Suppressor macrophage treated with lipopolysaccharide for 4 hours (primary cell): ENCODE measurements around the gene ZNF19.

Experiments used
- DNase-seq: peaks from one replicate; pipeline ENCODE4 v3.0.0-alpha.2; 2020

The ZNF19 gene

DNA sequence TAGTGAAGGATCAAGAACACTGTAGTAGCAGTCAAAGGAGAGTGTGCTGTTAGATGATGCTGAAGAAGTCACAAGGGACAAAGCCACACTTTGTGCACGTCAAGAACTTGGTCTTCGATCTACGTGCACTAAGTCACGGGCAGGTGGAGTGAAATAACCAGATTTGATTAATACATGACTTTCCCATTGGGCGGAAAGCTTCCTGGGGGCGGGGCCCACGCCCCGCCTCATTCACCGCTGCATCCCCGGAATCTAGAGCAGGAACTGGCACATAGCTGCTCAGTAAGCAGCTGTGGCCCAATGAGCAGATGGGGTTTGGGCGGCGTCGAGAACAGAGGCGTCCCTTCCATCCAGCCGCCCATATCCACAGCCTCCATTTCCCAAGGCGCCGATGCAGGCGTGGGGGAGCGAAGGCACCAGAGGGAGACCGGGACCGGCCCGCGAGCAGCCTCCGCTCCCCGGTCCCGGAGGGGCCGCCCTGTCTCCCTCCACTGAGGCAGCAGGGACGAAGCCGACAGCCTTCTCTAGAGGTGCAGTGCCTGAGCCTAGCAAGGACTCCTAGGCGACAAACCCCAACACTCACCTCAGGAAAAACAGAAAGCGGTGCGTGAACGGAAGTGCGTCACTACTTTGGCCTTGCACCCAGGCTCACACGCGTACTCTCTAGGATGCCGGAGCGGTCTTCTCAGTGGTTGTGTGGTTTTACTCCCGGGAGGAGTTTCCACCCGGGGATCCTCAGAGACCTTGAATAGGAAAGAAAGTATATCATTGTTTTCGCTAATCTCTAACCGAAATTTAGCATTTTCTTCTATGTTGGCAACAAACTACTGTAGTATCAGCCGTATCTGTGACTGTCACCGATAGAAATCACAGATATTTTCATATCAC, 4.9 kb downstream of the ZNF19 start:
- DNase-seq, result peak; percentile 92

DNA sequence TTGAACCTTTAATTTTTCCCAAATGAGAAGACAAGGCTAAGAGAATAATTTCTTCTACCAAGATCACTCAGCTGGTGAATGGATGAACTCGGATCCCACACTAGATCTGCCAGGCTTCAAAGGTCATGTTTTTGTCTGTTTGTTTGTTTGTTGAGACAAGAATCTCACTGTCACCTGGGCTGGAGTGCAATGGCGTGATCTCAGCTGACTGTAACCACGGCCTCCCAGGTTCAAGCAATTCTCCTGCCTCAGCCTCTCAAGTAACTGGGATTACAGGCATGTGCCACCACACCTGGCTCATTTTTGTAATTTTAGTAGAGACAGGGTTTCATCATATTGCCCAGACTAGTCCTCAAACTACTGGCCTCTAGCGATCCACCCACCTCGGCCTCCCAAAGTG, 6.6 kb downstream of the ZNF19 start:
- no peak for DNase-seq

DNA sequence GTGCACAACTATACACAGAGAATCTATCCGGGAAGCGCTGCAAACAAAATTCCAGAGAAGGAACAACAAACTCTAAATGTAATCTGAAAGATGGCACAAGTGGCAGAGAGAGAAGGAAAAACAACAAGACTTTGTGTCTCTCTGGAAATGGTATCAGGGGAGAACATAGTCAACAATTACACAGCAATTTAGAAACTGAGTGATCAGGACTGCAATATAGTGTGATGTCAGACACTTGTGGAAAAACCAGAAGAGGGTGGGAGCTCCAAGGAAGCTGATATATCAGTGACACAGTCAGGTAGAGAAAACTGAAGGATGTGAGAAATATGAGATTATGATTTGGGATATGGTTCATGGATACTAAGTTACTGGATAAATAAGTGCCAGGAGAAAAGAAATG, 8.2 kb downstream of the ZNF19 start:
- DNase-seq, result no peak

DNA sequence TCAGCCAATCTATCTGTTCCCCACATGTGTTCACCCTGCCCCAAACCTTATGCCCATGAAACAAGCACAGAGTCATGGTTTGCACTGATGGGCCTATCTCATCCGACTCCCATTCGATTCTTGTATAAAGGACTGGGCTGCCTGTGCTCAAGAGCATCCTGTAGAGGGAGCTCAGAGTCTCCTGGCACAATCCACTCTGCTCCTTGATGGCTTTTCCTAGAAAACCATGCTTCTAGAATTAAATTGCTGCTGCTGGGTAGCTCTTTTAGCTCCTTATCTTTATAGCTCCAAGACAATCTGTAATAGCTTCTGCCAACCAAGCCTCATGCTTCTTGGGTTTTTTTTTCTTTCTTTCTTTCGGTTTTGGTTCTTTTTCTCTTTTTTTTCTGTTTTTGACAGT, 9.7 kb downstream of the ZNF19 start:
- DNase-seq, result no peak

DNA sequence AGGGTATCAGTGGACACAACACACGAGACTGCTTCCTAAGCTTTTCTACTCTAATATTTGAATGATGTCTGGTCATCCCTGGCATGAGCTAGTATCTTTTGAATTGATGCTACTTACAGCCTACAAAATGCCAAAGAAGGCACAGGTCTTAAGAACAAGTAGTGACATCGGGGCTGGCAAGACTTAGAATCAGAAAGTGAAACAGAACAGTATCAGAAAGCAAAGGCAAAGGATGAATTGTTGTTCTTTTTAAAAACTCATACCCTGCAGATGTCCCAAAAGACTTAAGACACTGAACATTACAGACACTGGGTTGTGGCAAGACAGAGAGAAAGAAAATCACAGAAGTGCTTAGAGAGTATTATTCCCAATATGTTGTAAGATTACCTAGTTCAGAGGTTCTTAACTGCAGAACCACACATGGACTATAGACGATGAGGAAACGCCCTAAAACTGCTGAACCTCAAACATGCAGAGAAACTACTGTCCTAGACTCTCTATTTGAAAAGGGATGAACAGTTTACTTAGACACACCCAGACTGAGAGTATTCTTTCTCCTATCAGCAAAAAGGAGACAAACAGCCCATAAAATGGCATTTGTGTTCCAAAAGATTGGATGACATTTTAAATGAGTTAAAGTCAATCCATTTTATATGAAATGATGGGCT, 12.5 kb downstream of the ZNF19 start:
- no peak for DNase-seq

DNA sequence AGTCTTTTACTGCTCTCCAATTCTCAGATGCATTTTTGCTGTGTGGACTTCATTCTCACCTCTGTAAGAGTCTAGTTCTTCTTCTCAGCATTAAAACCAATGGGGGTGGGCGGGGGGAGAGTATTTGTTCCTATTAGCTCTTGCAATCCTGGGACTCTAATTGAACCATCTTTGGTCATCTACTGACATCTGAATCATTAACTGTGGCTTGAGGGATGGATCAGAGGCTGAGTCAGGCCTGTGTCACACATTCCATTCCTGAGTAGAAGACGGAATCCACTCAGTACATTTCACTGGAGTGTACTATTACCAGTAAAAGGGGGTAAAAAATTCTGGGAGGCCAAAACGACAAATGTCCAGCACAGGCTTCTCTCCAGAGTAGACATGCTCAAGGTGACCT, 14.3 kb downstream of the ZNF19 start:
- DNase-seq, result no peak

DNA sequence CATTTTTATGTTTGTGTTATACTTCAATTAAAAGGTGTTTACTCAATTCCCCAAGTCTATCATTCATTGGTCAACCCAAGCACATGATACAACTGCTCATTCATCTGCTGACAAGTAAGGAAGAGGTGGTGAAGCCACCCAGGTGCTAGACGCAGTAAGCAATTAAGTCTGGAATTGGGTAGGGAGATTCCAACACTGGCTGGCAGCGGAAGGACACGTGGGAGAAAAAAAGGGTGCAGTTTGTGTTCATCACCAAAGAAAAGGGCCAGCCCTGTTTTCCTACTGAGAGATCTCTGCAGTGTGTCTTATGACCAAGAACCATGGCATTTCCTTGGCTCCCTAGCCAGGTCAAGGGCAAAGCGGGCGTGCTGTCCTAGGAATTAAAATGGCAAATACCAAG, 15.2 kb downstream of the ZNF19 start:
- DNase-seq, result no peak

DNA sequence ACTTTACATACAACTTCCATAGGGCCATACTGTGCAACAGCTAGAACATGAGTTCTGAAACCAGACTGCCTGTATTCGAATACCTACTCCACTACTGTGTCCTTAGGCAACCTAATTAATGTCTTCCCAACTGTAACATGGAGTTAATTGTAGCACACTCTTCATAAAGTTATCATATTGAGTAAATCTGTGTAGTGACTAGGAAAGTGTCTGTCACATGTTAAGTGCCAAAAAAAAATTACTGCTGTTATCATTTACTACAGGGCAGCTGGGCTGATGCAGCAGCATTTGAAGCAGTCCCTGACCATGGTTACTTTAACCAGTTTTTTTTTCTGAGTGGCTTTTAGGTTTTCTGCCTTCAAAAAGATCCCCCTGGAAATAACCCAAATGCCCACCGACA, 16.2 kb downstream of the ZNF19 start:
- DNase-seq, result no peak

DNA sequence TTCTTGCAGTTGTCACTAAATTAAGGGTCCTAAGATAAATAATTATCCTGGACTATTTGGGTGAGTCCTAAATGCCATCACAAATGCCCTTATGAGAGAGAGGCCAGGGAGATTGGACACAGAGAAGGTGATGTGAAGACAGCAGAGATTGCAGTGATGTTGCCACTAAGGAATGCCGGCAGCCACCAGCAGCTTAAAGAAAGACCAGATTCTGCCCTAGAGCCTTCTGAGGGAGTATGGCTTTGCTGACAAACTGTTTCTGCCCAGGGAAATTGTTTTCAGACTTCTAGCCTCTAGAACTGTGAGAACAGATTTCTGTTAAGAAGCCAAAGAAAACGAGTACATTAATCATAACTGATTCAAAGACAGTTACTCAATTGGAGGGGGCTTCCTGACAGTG, 17.1 kb downstream of the ZNF19 start:
- no peak for DNase-seq

DNA sequence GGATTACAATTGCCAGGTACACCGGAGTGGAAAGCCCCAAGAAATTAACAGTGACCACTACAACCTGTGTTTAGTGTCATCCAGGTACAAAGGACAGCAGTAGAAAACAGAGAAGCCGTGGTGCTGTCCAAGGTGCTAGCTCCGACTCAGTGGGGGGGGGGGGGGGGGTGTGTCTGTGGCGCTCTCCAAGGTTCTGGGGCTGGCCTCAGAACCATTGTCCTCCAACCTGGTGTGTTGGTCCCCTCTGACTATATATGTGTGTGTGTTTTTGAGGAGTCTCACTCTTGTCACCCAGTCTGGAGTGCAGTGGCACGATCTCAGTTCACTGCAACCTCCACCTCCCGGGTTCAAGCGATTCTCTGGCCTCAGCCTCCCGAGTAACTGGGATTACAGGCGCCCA, 21.3 kb downstream of the ZNF19 start:
- DNase-seq, result no peak

DNA sequence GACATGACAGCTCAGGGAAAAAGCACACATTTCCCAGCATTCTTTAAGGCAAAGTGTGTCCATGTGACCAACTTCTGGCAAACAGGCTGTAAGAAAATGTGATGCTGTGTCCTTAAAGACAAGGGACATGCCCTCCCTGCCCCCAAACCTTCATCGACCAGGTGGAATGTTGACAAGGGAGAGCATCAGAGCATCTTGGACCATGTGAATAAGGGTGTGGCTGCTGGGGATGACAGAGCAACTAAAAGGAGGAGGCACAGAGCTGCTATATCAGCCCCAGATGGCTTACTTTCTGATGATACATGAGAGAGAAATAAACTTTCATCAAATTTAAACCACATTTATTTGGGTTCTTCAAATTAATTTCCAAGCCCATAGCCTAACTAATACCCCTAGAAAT, 24.9 kb downstream of the ZNF19 start:
- DNase-seq, result no peak

DNA sequence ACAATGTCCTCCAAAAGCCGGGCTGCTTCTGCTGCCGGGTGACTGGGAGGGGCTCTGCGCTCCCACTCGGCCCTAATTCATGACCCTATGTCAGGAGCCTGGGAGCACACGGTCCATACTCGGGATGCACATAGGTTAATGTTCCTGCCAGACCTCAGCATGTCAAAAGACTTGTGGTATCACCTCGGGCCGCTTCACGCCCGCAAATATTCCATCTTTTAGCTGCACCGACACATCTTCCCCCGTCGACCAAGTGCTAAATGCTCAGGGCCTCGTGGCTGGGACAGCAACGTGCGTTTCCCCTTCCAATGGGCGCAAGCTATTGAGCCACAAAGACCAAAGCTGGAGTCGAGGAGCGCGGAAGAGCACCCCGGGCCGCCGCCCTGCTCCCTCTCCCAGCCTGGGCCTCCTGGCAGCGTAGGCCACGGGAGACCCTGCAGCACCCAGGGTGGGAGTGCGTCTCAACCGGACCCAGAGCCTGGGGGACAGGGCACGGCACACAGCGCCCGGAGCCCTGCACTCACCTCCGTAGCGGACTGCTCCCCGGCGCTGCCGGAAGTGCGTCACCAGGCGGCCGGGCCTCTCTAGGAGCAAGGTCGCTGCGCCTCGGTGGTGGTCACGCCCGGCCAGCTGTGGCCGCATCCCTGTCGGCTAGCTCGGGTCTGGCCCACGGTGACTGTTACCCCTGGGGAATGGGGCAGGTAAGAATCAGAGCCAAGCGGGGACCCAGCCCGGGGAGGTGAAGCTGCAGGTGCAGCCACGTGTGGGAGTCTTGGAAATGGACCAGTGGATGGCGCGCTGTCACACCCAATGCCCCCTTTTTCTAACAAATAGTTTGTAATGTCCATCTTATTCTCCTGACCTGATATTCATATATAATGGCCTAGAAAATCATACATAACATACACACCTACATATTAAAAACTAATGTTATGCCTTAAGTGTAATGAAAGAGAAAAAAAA, 27.2 kb downstream of the ZNF19 start, which contains the start of gene ZNF23:
TSS of gene ZNF23 (minus strand) at position 562 of the 963 bp plus-strand sequence. CDS start 5,451 bp downstream, outside the sequence.
- DNase-seq, result peak; percentile 86

DNA sequence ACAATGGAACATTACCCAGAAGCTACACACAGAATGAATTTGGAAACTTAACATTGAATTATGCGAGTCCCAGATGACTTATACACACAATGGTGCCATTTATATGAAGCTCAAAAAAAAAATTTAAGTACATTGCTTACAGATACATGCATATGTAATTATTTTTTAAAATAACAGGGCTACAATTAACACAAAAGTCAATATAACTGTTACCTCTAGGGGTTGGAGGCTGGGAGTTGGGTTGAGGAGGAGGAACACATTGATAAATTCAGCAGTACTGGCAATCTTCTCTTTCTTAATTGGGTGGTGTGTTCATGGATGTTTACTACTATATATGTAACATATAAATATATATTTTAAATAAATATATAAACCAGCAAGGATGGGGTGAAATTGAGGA, 28.2 kb downstream of the ZNF19 start:
- no peak for DNase-seq

DNA sequence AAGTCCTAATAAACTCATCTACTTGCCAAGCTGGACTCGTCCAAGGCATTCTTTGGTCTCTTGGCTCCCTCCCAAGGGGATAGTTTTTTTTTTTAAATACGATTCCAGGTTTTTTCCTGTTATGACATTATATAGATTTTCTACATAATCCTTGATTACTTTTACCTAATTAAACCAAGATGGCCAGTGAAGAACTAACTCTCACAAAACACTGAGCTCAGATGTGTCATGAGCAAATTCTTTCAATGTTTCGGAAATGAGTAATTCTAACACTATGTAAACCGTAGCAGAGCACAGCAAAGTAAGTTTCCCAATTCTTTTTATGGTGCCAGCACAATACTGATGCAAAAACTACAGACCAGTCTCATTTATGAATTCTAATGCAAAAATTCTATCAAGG, 28.9 kb downstream of the ZNF19 start:
- DNase-seq, result no peak

DNA sequence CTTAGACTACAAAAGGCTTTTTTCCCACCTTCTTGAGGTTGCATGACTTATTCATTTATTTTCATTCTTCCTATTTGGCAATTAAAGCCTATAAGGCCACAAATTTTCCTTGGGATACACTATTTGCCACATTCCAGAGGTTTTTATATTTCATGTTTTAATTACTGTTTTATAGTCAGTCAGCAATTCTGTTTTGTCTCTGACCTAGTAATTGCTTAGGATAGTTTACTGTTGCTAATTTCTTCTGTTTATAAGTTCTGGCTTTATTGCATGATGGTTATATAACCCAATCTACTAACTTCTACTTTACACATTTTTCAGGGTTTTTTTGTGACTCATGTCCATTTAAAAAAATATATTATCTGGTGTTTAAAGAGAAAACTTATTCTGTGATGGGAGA, 29.6 kb downstream of the ZNF19 start:
- DNase-seq, result no peak

DNA sequence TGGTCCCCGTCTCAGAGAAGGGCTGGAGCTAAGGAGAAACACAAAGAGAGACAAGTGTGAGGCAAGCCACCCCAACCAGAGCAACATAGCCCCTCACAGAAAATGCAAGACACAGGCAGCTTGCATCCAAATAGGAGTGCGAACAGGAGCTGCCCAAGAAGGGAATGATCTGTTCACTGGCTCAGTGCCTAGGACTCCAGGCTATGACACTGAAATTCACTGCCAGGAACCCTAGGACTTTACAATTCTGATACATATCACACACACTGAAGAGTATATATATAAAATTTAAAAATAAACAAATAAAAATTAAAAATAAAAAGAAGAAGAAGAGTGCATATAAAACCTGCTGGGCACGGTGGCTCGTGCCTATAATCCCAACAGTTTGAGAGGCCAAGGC, 32.3 kb downstream of the ZNF19 start:
- DNase-seq, result no peak

DNA sequence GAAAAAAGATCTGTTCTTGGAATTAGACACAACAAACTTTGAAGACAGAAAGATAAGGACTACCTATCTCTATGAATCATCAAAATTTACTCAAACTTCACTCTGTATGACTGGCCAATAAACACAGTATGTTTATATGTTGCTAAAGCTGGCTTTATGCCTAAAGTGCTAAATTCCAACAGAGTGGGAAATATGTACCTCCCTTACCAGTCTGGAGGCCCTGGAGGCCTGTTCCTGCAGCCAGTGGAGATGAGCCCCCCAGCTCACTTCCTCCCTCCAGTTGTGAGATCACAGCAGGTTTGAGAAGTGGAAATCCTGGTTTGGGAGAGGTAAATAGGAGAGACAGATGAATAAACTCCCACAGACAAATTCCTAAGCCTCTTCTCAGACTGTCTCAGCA, 36.1 kb downstream of the ZNF19 start:
- DNase-seq, result no peak

DNA sequence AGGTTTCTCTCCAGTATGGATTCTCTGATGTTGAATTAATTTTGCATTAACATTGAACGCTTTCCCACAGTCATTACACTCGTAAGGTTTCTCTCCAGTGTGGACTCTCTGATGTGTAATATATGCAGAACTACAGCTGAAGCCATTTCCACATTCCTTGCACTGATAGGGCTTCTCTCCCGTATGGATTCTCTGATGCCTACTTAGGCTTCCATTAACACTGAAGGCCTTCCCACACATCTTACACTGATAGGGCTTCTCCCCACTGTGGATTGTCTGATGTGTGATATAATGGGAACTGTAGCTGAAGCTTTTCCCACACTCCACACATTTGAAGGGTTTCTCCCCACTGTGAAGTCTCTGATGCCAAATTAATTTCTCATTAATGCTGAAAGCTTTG, 40.1 kb downstream of the ZNF19 start:
- no peak for DNase-seq

DNA sequence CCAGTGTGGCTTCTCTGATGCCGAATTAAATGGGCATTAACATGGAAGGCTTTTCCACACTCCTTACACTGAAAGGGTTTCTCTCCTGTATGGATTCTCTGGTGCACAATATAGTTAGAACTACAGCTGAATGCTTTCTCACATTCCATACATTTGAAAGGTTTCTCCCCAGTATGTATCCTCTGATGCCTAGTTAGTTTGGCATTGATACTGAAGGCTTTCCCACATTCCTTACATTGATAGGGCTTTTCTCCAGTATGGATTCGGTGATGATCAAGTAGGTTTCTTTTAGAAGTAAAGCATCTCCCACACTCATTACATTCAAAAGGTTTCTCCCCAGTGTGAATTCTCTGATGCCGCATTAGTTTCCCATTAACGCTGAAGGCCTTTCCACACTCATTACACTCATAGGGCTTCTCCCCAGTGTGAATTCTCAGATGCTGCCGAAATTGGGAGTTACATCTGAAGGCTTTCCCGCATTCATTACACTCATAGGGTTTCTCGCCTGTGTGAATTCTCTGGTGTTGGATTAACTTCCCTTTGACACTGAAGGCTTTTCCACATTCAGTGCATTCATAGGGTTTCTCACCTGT, 40.8 kb downstream of the ZNF19 start:
- no peak for DNase-seq

DNA sequence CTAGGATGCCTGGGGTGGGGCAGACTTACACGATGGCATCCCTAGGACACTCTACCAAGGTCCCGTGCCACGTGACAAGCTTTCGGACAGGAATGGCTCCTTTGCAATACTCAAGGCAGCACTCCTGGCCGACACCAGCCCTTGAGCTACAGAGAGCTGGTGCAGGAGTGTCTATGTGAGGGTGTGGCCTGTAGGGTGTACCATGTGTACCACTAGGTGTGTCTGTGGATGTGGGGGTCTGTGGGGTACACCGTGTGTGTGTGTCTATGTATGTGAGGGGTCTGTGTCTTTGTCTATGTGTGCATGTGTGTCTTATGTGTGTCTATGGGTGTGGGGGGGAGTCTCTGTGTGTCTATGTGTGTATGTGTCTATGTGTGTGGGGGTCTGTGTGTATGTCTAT, 45.4 kb downstream of the ZNF19 start:
- DNase-seq, result no peak

DNA sequence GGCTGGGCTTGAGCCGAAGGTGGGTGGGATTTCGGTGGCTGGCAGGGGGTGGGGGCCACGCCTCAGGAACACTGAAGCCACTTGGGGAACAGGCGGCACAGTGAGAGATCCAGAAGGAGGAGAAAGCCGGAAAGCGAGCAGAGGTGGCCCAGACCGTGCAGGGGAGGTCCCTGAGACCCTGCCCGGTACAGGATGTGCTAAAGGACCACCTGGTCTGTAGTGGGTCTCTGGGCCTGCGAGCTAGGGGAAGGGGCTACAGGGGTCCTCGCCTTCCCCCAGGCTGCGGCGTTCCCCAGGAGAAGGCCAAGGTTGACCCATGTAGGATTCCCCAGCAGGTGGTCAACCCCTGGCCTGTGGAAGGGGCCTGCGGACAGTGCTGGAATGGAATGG, 47.1 kb downstream of the ZNF19 start, which contains the start of gene TLE7:
TSS of gene TLE7 (minus strand) at position 4 of the 390 bp plus-strand sequence. CDS start 8,730 bp downstream, outside the sequence.
- no peak for DNase-seq

DNA sequence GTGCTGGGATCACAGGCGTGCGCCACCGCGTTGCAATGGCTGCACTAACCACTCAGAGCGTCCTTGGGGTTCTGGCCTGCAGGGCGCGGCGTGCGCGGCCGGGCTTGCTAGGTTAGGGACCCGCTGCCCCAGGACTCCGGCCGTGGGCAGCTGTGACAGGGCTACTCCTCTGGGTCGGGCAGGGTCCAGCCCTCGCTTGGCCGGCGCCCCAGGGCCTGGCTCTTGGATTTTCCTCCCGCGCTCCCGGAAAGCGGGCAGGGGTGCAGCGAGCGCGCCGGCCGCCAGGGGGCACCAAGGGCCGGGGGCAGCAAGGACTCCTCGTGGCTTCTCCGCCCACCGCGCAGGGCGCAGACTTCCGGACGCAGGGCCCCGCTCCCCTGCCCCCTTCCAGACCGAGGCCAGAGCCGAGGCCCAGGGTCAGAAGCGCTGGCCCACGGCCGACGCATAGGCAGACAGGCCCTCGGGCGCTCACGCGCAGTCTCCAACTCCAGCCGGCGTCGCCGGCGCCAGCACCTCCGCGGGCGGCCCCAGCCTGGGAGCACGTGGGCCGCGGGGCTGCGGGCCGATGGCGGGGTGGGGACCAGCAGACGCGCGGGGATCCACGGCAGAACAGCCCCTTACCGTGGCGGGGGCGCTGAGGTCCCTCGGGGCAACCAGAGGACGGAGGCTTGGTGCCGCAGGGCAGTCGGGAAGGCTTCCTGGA, 47.6 kb downstream of the ZNF19 start:
- peak; percentile 12 for DNase-seq
